ENCODE data around the gene RAB20.
"Not testable (repeated sequence)": the region's sequence is repeated elsewhere in the genome, so short reads cannot be mapped to it uniquely, and the experiment has no call there.

The RAB20 gene

DNA sequence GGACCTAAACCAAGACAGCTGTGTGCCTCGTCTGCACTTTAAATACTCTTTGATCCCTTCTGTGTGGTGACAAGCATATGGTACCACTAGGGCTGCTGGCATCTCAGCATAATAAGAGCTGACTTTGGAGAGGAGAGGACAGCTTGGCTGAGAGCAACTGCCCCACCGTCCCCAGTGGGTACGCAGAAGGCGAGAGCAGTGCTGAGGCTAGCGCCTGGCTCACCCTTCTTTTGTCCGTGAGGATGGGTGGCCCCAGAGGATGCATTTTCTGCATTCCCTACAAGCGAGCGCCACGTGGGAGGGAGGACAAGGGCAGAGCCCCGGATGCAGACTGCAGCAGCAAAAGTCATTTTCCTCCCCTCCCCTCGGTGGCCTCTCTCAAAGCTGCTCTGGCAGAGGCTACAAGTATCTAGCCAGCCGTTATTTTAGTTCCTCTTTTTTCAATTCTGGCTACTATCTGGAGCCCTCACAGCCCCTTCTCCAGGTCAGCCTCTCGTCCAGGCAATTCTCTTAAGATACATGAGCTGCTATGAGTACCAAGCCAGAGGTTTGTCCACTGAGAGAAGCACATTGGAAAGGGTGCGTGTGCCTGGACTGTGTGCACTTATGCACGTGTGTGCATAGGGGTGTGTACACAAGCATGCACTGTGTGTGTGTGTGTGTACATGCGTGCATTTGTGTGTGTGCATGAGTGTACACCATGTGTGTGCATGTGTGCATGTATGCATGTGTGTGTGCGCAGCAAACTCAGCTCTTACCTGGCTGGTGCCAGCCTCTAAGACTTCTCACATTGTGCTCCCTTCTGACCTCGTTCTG, 51.3 kb downstream of the RAB20 start:
- no peak for DNase-seq (ENCODE audit: low spot score)

DNA sequence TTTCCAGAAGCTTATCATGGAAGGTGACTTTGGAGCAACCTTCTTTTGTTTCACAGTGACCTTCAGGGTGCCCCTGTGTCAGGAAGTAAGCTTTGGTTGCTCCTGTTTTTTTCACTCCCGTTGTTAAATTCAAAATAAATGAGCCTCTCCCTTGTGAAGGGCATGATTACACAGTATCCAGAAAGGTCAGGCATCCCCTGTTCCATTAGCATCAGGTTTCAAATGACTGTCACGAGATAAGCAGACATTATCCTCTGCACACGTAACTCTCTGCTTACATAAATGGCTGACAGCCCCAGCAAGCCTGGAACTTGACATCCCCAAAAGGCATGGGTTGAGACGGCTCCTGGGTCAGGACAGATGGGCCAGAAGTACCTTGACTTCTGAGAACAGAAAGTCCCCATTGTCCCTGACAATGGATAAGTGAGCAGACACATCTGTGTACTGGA, 52.0 kb downstream of the RAB20 start:
- DNase-seq (ENCODE audit: low spot score) = no peak

DNA sequence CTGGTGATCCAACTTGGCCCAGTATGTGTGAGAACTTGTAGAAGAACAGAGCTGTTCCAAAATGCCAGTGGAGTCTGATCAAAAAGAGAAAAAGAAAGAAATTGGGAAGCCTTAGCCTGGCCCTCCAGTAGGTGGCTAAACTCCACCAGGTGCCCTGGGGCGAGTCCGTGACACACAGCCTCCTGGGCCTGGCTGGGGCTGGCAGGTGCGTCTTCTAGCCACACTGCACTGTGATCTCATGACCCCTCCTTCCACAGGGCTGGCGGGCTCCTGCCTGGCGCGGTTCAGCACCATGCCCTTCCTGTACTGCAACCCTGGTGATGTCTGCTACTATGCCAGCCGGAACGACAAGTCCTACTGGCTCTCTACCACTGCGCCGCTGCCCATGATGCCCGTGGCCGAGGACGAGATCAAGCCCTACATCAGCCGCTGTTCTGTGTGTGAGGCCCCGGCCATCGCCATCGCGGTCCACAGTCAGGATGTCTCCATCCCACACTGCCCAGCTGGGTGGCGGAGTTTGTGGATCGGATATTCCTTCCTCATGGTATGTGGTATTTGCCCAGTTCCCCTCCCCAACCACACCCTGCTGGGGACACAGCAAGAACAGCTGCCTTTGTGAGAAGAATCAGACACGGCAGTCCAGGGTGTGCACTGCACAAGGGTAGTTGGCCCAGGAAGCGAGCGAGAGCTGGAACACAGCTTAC, 53.7 kb downstream of the RAB20 start:
- no peak for DNase-seq (ENCODE audit: low spot score)

DNA sequence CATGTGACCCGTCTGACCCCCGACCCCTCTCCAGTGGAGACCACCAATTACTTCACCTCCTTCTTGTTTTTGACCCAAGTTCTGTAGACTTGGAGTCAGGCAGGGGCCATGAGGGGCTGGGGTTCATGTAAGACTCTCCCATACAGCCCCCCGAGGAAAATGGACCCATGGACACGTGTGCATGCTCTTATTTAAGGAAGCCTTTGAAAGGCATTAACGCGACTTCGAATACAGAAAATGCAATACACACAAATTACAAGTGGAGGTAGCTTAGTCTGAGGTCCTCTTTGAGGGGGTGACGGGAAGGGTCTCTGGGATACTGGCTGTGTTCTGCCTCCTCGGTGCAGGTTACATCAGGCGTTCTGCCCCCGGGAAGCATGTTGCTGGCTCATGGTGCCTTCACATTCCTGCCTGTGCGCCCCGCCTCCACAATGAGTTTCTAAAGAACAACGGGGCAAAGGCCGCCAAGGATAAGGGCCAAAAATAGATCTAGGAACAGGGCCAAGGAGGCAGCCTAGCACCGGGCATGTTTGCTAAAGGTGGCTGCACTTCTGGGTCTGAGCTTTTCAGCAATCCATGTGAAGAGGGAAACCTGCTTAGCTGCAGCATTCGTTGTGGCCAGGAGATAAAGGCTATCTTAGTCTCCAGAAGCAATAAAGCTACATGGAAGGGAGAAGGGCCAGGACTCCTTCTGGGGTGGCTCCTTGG, 54.5 kb downstream of the RAB20 start:
- DNase-seq (ENCODE audit: low spot score) = no peak

DNA sequence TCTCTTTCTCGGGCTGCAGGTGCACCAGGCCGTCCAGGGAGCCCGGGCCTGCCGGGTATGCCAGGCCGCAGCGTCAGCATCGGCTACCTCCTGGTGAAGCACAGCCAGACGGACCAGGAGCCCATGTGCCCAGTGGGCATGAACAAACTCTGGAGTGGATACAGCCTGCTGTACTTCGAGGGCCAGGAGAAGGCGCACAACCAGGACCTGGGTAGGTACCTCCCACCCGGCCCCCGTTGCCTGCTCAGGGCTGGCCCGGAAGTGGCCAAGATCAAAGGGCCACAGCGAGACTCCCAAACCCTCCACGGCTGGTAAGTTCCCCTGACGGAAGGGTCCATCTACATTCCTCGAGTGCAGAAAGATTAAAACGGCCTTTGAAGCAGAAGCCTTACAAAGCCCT, 55.1 kb downstream of the RAB20 start:
- no peak for DNase-seq (ENCODE audit: low spot score)

DNA sequence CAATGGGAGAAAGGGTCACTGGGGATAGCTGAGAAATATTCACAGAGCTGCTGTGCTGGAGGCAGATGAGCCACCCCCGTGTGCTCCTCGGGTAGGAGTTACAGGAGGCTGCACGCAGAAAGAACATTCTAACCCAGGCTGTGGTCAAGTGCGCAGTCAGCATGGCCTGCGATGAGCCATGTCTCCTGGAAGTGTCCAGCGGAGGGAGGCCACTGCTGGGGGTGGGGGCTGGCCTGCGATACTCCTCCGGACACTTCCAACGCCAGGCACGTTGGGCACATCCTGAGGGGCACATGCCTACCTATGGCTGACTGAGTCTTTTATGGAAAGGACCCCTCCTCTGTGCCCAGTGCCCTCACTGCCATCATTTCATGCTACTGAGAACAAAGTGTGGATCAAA, 55.9 kb downstream of the RAB20 start:
- DNase-seq (ENCODE audit: low spot score) = no peak

DNA sequence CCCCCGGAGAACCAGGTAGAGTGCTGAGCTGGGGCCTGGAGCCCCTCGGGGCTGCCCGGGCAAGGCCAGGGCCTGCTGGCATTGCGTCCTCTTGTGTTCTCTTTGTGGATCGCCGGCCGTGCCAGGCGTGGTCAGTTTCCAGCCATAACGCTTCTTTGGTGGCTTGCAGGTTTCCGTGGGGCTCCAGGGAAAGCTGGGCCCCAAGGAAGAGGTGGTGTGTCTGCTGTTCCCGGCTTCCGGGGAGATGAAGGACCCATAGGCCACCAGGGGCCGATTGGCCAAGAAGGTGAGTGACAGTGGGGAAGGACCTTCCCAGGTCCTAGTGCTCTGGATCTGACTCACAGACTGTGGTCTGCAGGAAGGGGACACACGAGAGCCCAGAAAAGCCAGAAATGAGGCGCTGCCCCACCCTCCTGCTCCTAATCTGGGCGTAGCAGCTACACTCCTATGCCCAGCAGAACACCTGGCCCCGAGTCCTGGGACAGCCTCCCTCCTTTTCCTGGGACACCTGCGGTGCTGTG, 57.5 kb downstream of the RAB20 start:
- no peak for DNase-seq (ENCODE audit: low spot score)

DNA sequence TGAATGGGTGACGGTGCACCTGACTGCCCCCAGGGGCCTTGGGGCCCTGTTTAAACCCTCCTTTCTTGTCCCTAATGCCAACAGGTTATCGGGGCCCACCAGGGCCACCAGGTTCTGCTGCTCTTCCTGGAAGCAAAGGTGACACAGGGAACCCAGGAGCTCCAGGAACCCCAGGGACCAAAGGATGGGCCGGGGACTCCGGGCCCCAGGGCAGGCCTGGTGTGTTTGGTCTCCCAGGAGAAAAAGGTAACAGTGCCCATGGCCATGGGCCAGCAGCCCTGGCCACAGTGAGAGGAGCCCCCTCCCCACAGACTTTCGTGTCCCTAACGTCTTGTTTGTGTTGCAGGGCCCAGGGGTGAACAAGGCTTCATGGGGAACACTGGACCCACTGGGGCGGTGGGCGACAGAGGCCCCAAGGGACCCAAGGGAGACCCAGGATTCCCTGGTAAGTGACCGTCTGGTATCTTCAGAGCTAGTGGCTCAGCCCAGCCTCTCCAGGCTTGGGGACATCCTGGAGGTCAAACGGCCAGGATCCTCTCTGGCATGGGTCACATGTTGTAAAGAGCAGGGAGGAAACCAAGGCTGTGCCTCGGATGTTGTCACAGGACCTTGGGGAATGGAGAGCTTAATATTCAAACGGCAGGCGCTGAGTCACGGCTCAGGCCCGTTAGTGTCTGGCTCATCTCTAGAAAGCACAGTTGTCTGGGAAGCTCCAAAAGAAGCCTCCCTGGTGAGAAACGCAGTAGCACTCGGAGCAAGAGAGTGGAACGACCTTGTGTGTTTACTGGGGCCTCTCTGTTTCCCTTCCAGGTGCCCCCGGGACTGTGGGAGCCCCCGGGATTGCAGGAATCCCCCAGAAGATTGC, 58.3 kb downstream of the RAB20 start:
- no peak for DNase-seq (ENCODE audit: low spot score)

DNA sequence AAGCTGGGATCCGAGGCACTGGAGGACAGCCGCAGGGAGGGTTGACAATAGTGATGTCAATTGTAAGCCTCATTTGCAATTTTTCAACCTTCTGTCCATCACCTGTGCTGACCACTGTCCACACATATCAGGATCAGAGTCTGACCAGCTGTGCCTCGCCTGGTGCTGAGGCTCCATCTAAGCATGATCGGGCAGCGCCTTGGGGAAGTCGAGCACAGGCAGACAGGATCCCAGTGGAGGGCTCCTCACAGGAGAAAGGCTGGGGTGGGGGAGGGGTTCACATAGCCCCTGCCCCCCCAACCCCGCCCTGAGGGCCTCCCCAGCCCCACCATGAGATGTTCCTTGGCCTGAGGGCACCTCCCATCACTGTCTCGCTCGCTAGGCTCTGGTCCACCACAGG, 60.3 kb downstream of the RAB20 start:
- DNase-seq (ENCODE audit: low spot score) = no peak

DNA sequence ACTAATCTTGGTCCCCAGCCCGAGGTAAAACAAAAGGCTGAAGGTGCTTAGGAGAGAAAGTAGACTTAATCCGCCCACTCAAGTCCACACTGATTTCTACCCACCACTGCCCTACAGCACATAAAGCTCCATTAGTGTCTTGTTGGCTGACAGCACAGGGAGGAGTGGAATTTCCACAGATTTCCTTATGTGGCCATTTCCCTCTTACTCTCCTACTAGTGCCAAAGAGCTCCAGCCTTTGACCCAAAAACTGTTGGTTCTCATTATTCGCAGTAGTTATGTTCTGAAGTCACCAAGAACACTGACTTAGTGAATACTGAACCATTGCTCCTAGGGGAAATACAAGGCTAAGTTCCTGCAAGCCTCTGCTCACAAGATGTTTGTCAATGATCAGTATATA, 61.2 kb downstream of the RAB20 start:
- DNase-seq (ENCODE audit: low spot score) = no peak

DNA sequence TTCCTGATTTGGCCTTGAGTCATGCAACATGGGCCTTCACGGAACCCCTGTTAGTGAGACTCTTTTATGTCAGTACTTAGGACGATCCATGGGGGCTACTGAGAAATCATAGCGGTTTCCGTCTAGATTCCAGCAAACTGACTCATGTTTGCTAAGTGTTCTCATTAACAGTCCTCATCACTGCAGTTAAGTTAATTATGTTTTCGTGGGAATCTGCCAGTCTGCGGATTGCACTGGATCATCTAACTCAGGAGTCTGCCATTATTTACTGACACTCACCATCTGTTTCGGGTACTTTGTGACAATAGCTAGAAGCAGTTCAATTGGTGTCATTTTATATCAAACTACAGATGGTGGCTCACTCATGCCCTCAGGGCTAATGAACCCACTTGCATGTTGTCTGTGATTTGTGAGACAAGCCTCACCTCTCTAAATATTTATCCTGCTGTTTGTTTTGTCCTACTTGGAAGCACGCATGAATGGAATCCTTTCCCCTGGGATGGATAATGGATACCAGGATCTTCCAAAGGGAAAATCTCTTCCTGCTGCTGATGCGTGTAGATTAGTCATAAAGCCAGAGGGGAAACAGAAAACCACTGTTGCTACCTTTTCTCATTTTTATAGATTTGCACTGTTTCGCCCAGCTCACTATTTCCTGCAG, 61.8 kb downstream of the RAB20 start:
- DNase-seq (ENCODE audit: low spot score) = peak; percentile 43

DNA sequence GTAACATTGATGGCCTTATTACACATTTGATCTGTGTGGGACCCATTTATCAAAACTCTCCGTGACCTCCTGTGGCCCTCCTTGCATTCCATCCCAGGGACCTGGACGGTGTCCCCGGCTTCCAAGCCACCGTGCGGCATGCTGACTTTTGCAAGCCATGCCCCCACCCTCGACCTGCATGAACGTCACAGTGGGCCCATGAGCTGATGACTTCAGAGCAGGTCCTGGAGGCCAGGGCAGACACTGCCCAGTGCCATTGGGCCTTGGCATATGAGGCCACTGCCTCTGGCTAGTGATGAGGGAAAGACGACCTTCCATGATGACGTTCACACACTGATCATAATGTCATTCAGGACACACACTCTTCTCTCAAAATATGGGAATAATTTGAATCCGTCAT, 62.8 kb downstream of the RAB20 start:
- no peak for DNase-seq (ENCODE audit: low spot score)

DNA sequence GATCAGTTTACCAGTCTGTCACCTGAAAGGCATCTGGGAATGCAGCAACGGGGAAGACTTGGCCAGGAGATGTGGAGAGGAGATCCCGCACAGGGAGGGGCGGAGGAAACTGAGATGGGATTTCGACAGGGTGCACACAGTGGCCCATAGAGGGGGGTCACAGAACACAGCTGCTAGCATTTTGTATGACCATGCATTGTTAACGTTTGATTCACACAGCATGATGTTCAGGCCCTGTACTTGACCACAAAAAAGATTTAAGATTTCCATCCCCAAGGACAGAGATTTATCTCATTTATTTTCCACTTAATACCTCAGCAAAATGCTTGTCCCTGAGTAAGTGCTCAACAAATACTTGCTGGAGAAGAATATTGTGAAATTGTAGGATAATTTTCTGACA, 63.2 kb downstream of the RAB20 start:
- no peak for DNase-seq (ENCODE audit: low spot score)

DNA sequence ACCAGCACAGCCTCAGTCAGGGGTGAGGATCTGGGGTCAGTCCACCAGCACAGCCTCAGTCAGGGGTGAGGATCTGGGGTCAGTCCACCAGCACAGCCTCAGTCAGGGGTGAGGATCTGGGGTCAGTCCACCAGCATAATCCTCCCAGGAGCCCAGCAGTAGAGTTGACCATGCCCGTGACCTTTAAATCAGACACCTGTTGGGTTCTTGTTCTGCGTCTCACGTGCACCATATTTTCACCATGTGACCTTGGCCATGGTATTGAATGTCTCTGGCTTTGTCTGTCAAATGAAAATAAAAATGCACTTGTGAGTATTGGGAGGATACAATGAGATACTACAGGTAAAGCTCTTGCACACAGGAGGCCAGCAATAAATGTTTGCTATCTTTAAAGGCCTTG, 63.6 kb downstream of the RAB20 start:
- DNase-seq (ENCODE audit: low spot score) = not testable (repeated sequence)

DNA sequence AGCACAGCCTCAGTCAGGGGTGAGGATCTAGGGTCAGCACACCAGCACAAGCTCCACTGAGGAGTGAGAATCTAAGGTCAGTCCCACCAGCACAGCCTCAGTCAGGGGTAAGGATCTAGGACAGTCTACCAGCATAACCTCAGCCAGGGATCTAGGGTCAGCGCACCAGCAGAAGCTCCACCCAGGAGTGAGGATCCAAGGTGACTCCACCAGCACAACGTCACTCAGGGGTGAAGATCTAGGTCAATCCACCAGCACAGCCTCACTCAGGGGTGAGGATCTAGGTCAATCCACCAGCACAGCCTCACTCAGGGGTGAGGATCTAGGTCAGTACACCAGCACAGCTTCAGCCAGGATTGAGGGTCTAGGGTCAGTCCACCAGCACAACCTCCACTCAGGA, 64.5 kb downstream of the RAB20 start:
- DNase-seq (ENCODE audit: low spot score) = no peak

DNA sequence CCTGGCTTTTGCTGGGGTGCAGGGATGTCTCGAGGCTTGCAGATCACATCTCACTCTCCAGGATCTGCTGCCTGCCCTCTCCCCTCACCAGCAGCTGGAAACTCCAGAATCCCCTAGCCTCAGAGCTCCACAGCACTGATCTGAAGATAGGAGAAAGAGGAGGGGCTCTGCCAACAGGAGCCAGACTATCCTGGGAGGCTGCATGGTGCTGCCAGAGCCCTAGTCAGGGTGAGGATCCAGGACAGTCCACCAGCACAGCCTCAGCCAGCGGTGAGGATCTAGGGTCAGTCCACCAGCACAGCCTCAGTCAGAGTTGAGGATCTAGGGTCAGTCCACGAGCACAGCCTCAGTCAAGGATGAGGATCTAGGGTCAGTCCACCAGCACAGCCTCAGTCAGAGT, 65.2 kb downstream of the RAB20 start:
- no peak for DNase-seq (ENCODE audit: low spot score)

DNA sequence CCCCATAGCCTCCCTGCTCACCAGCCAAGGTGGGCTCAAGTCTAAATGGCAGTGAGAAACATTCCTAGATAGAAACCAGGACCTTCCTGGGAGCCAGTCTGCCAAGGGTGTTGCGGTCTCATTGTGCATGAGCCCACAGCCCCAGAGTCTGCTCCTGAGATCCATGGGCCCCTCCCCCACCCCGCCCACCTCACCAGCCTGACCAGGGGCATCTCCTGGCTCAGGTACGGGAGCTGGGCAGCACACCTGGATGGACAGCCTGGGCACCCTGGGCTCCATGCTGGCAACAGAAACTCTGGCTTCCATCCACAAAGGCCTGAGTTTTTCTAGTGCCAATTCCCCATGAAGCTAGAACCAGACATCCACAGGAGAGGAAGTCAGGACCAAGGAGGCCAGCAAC, 65.6 kb downstream of the RAB20 start:
- no peak for DNase-seq (ENCODE audit: low spot score)

DNA sequence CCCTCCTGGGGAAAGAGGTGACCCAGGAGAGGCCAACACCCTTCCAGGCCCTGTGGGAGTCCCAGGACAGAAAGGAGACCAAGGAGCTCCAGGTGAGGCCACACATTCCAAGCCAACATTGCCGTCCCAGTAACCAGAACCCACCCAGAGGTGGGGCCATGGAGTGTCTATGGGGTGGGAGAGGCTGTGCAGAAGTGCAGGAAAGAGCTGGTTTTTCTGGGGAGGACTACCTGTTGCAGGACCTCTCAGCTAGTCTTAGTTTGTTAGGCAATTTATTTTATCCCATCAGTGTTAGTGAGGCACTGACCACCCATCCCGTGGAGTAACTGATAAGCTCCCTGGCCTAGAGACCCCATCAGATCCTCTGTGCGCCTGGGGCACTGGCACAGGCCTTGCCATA, 66.1 kb downstream of the RAB20 start:
- no peak for DNase-seq (ENCODE audit: low spot score)

DNA sequence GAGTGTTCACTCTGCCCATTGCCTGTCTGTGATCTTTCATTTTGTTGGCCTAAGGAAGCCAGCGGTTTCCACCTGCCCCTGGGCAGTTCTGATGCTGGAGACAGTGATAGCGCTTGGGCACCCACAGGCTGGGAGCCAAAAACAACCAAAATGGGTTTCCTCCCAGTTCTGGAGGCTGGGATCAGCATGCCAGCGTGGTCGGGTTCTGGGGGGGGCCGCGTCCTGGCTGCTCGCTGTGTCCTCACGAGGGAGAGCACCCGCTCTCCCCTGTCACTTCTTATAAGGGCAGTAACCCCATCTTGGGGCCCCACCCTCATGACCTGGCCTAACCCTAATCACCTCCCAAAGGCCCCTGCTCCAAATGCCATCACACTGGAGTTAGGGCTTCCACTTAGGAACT, 67.9 kb downstream of the RAB20 start:
- no peak for DNase-seq (ENCODE audit: low spot score)

DNA sequence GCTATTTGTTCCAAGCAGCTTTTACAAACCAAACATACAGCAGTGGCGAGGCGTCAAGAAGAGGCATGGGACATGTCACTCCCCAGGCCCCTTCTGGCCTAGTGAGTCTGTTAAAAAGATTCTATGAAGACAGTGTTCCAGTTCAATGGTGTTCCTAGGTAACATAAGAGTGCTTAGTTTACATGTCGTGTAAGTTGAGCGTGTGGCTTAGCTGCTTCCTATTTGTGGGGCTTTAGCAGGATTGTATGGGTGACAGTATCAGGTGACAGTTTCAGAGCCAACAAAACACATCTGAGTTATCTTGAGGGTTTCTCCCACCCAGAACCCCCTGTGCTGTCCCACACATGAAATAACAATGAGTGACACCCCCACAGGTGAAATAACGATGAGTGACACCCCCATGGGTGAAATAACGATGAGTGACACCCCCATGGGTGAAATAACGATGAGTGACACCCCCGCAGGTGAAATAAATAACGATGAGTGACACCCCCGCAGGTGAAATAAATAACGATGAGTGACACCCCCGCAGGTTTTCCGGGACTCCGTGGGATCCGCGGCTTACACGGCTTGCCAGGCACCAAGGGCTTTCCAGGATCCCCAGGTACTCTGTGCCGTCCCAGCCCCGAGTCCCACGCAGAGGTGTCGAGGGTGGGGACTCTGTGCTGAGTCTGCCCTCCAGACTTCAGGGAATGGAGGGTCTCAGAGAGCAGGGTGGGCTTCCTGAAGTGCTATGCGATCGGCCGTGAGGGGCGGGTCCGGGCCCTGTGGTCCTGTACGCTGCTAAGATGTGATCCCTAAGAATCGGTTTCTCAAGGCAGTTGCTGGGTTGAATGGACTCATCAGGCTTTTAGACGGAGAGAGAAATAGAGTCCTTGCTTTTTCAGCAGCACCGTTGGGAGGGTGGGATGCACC, 68.6 kb downstream of the RAB20 start:
- DNase-seq (ENCODE audit: low spot score) = no peak

Measured in D341Med (cell line).